ENCODE data around the gene OR2T10. TPM values are rescaled to one million over a fixed set of nuclear protein-coding genes. Genes with fewer than 3 reads are reported as not detected.
A peak's percentile ranks its signal among the peaks of the same experiment; 100 is the strongest.
"Not testable (repeated sequence)": the region's sequence is repeated elsewhere in the genome, so short reads cannot be mapped to it uniquely, and the experiment has no call there.

The OR2T10 gene
- not detected in 2 replicates for total RNA-seq

DNA sequence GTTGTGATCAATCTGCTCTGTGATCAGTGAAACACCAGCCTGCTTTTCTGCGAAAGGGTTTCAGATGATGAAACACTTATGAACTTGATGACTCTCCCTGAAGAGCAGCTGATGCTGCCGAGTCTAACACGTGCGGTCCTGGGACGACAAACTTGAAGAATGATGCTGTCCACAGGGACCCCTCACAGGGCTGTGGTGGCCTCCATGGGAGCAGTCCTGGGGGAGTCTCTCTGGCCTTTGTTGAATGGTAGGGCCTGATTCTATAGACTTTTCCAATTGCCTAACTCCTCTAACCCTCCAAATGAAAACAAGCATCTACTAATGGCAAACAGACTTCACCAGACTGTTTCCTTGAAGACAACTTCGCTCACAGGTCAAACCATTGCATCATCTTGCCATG lies at the start of gene OR2T10:
Gene OR2T10, minus strand, starts transcription at position 112 of the 400 bp plus-strand sequence. CDS start 3,932 bp downstream, outside the sequence.
- no peak for TF ChIP-seq CTCF (conservative IDR thresholded peaks at IDR 0.05; ENCODE audit: low read depth, low read length)
- H3K4me3 ChIP-seq (ENCODE audit: low read depth, low read length): no peak within 1 kb of the TSS
- DNase-seq (ENCODE audit: low read depth): no peak

DNA sequence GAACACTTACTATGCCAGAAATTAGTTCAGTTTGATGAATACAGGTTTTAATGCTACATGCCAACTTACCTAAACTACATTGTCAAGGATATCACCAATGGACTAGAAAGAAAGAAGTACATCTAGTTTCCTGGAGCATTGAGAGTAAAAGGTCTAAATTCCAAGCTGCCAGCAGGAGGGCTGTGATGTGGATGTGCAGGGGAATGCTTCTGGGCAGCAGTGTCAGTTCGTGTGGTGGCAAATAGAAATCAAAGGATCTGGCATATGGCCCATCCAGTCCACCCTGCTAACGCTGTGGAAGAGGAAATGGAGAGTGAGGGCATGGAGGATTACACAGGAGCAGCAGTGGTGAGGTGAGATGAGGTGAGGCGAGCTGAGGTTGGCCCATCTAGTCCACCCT lies 47.7 kb upstream of the OR2T10 start, which contains the start of gene OR2T35:
Gene OR2T35, minus strand, starts transcription at position 101 of the 400 bp plus-strand sequence. CDS start 6,020 bp downstream, outside the sequence.
- H3K4me3 ChIP-seq (ENCODE audit: low read depth, low read length); DNase-seq (ENCODE audit: low read depth): not testable (repeated sequence)

DNA sequence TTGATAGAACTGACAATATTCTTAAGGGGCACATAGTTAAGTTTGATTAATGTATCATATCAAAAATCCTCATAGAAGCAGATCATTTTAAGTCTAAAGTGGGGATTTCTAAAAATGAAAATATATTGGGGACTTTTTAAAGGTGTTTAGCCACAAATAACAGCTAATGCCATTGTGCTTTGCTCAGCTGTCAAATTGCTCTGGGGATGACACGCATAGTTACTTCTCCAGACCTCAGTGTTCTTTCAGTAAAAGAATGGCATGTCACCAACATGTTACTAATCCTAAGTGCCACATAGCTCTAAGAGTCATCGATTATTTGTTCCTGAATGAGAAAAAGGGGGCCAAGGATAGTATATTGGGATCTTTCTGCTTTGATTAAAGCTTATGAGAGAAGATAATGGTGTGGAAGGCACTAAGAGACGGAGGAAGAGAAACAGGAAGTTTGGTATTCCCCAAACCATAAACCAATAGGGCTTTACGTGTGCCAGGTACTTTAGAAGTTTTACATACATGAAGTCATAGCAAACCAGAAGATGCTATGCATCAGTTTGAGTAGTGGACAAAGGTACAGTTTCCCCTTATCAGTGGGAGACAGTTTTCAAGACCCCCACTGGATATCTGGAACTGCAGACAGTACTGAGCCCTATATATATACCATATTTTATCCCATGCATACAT lies 45.6 kb upstream of the OR2T10 start:
- not testable (repeated sequence) for DNase-seq (ENCODE audit: low read depth); H3K4me3 ChIP-seq (ENCODE audit: low read depth, low read length)

- not testable (repeated sequence) for DNase-seq (ENCODE audit: low read depth)
Observed at GRCh38 chr1:248641583-248641982, 44.1 kb upstream of the OR2T10 start.

DNA sequence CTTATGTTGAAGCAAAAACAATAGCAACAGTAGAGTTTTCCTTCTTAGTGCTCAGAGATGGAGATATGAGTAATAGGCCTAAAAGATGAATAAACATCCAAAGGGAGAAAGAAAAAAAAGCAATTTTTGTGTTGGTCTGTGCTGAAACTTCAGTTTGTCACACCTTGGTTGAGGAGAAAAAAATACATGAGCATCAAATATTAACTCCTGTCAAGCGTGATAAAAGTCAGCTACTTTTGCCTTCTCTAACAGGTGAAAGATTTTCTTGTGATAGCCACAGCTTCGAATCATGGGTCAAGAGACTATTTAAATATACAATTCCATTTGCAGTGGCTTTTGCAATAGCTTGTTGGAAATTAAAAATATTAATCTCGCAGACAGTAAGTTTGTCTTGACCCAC lies 43.4 kb upstream of the OR2T10 start:
- DNase-seq (ENCODE audit: low read depth); H3K4me3 ChIP-seq (ENCODE audit: low read depth, low read length): not testable (repeated sequence)

More at GRCh38 chr1:248641583-248641982, 44.1 kb upstream of the OR2T10 start:
- H3K4me3 ChIP-seq (ENCODE audit: low read depth, low read length): not testable (repeated sequence)

DNA sequence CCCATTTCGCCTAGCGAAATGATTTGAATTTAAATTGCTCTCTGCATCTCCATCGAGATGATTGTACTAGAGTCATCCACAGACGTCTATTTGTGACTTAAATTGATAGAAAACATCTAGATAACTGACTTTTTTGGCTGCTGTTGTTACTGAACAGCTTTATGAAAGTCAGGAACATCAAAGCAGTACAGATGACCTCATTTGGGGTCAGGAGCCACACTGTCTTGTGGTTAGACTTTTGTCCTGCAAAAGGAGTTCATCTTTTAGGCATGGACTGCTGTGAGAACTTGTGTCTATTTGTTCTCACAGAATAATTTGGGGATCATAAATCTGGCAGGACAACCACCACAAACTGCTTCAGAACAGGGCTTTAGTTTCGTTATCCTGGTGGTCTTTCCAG lies 42.2 kb upstream of the OR2T10 start:
- not testable (repeated sequence) for DNase-seq (ENCODE audit: low read depth); H3K4me3 ChIP-seq (ENCODE audit: low read depth, low read length)

- not testable (repeated sequence) for DNase-seq (ENCODE audit: low read depth); H3K4me3 ChIP-seq (ENCODE audit: low read depth, low read length)
Observed at GRCh38 chr1:248636612-248637011, 39.1 kb upstream of the OR2T10 start.

GRCh38 chr1:248634991-248635390 lies 37.5 kb upstream of the OR2T10 start, which contains the start of gene OR2T11:
TSS of gene OR2T11 (minus strand) at chr1:248635091. CDS start at chr1:248627128, 7,963 bp downstream.
- H3K4me3 ChIP-seq (ENCODE audit: low read depth, low read length); DNase-seq (ENCODE audit: low read depth): not testable (repeated sequence)

DNA sequence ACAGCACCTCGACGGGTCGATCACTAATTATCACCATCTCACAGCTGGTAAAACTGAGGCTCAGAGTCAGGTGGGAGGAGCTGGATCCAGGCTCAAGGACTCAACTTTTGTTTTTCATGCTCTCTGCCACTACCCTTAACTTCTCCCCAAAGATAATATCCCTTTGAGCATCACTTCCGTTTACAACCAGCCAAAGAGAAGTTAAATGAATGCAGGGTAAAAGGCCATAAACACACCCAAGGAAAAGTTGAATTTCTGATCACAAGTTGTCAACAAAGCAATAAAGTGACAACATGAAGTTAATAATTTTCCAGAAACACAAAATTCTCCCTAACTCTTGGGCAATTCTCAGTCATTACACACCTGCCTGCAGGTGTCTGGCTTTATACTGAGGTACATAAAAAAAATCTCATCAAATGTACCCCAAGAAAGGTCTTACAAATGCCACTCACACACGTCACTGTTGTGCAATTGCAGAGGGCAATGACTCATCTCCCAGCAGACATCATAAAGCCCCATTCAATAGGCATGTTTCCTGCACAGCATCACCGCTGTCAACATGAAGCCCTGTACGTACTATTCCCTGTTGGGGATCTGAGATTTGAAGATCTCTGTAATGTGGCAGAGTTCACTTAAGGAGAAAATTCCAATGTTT lies 34.0 kb upstream of the OR2T10 start:
- no peak for TF ChIP-seq CTCF (conservative IDR thresholded peaks at IDR 0.05; ENCODE audit: low read depth, low read length)
- H3K4me3 ChIP-seq (ENCODE audit: low read depth, low read length): no peak overlapping the region
- DNase-seq (ENCODE audit: low read depth): peak; percentile 32

DNA sequence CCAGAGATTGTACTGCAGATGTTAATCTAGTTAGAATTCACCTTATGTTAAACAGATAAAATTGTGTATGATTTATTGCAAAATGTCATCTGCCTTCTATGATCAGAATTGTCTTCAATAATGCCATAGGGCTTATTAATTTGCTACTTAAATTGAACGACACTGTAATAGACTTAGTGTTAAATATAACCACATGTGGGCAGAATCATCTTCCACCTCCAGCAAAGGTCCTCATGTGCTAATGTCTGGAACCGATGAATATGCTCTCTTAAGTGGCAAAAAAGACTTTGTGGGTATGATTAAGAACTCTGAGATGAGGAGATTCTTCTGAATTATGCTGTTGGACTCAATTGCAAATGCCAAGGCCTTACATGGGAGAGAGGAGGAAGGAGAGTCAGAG lies 33.1 kb upstream of the OR2T10 start:
- no peak for TF ChIP-seq CTCF (conservative IDR thresholded peaks at IDR 0.05; ENCODE audit: low read depth, low read length)
- H3K4me3 ChIP-seq (ENCODE audit: low read depth, low read length): no peak overlapping the region
- DNase-seq (ENCODE audit: low read depth): no peak
